SK-N-SH (cell line): ENCODE data around the gene MAB21L1.

Experiments used
- CTCF ChIP-seq: fragments of 200-600 bp; sonication (generic); IDR thresholded peaks from 2 replicates; pipeline ENCODE4 v1.6.1; 2017; ENCODE audit warnings: antibody characterized with exemption, mild to moderate bottlenecking, moderate library complexity
- EP300 ChIP-seq, 2 experiments: IDR thresholded peaks; 2 replicates each; pipeline versions ENCODE4 v1.4.0 to v1.6.1; 2012; ENCODE audit warnings: borderline replicate concordance in 1 of 2, low read depth in 1 of 2, low read length in 1 of 2
- GATA2 ChIP-seq: sonication (generic); formaldehyde crosslinking; IDR thresholded peaks from 2 replicates; pipeline ENCODE4 v1.5.0; 2020; ENCODE audit warnings: mild to moderate bottlenecking, missing genetic modification reagents
- MAX ChIP-seq: IDR thresholded peaks from 2 replicates; pipeline ENCODE4 v1.4.0; 2012; ENCODE audit warnings: low read depth
- MXI1 ChIP-seq: IDR thresholded peaks from 2 replicates; pipeline ENCODE4 v1.6.1; 2012; ENCODE audit warnings: mild to moderate bottlenecking, low read depth, low read length, improper control_type of control experiment
- POLR2AphosphoS5 ChIP-seq: IDR thresholded peaks from 2 replicates; pipeline ENCODE4 v1.6.1; 2012; ENCODE audit warnings: low read depth, low read length
- RAD21 ChIP-seq: IDR thresholded peaks from 2 replicates; pipeline ENCODE4 v1.6.1; 2012; ENCODE audit warnings: mild to moderate bottlenecking, low read length
- SMC3 ChIP-seq: IDR thresholded peaks from 2 replicates; pipeline ENCODE4 v1.6.1; 2012; ENCODE audit warnings: low read depth, low read length, improper control_type of control experiment
- TAF1 ChIP-seq: IDR thresholded peaks from 2 replicates; pipeline ENCODE4 v1.6.1; 2012; ENCODE audit warnings: low read depth, mild to moderate bottlenecking, low read length, moderate library complexity, borderline replicate concordance

GRCh38 chr13:35475212-35475959 lies 1.1 kb downstream of the MAB21L1 start:
- TF ChIP-seq CTCF (no peak), GATA2 (CRISPR knock-in tag) (no peak), POLR2AphosphoS5 (no peak), MXI1 (no peak), SMC3 (no peak), TAF1 (0 out of 2 replicates have a peak, but pooled peaks have one; percentile 19), EP300 (IDR thresholded peaks at IDR 0.05; ENCODE audit: borderline replicate concordance in 1 of 2, low read depth in 1 of 2, low read length in 1 of 2) (no peak; a peak in 1 of 4 replicates), MAX (no peak), RAD21 (no peak)
